Stomach (tissue), 9 donors: ENCODE measurements around the gene PLEKHO2. TPM values are rescaled to one million over a fixed set of nuclear protein-coding genes. Genes with fewer than 3 reads are reported as not detected.
A peak's percentile ranks its signal among the peaks of the same experiment; 100 is the strongest.

Experiments
- DNase-seq, 2 donors: peaks; one replicate each; pipeline versions ENCODE4 v3.0.0 to v3.0.0-alpha.2; 2013 to 2019
- H3K27ac ChIP-seq, 5 donors: fragments of 200-600 bp in 4 of 5; sonication (generic) in 4 of 5; one replicate each; pipeline ENCODE4 v1.5.1; 2013 to 2019; ENCODE audit warnings: mild to moderate bottlenecking in 1 of 5, moderate library complexity in 1 of 5
- H3K27me3 ChIP-seq, 3 donors: fragments of 200-600 bp; sonication (generic); one replicate each; pipeline ENCODE4 v1.5.1; 2017 to 2019; ENCODE audit warnings: mixed run types in 1 of 3
- H3K36me3 ChIP-seq, 4 donors: fragments of 200-600 bp; sonication (generic); 1 replicate in 3 of 4; 2 replicates in 1 of 4; pipeline ENCODE4 v1.5.1; 2016 to 2019
- H3K4me1 ChIP-seq, 4 donors: fragments of 200-600 bp; sonication (generic); one replicate each; pipeline ENCODE4 v1.5.1; 2016 to 2019
- H3K4me3 ChIP-seq, 4 donors: fragments of 200-600 bp; sonication (generic) in 3 of 4; one replicate each; pipeline ENCODE4 v1.5.1; 2016 to 2019; ENCODE audit warnings: mild to moderate bottlenecking in 1 of 4
- H3K9me3 ChIP-seq, 4 donors: fragments of 200-600 bp; sonication (generic); one replicate each; pipeline ENCODE4 v1.5.1; 2016 to 2019
- EP300 ChIP-seq: sonication (generic); formaldehyde crosslinking; IDR thresholded peaks from one replicate; pipeline ENCODE4 v1.6.1; 2017; ENCODE audit warnings: antibody characterized with exemption
- POLR2A ChIP-seq, 4 donors: fragments of 450-650 bp; IDR thresholded peaks; one replicate each; pipeline ENCODE4 v1.6.1; 2016; ENCODE audit warnings: antibody characterized with exemption in 4 of 4, control low read depth in 2 of 4, mild to moderate bottlenecking in 1 of 4, moderate library complexity in 1 of 4
- POLR2AphosphoS5 ChIP-seq, 3 donors: sonication (generic); formaldehyde crosslinking; IDR thresholded peaks; one replicate each; pipeline ENCODE4 v1.6.1; 2016; ENCODE audit warnings: antibody characterized with exemption in 3 of 3
- WGBS, 5 donors: extraction: QIAGEN DNeasy Blood & Tissue Kit in 3 of 5; methylation state at CpG; one replicate each; pipeline versions ENCODE4 v1.1.5 to v1.1.7; 2013 to 2018; 5-methylcytosine and 5-hydroxymethylcytosine counted together
- intact Hi-C: fragments of 100-400 bp; cut with DNase I; formaldehyde crosslinking; loops from one replicate; pipeline ENCODE4 v1.15.1; 2023; ENCODE audit warnings: low total_unique reads
- polyA plus RNA-seq, 3 donors: library from polyadenylated mRNA; stranded (reverse); fragments of 200-250 nt; gene quantifications; one replicate each; pipeline ENCODE4 v1.2.3, GENCODE V29; 2013
- total RNA-seq, 5 donors: library from RNA; depleted of rRNA; stranded (reverse); fragments of >200 nt; gene quantifications; one replicate each; pipeline versions ENCODE4 v1.1.0 to v1.2.3, GENCODE V29; 2014 to 2016
- TF ChIP-seq, protein P1 (sequence below), 7 experiments: fragments of 450-650 bp in 4 of 7; fragments of 200-600 bp in 3 of 7; sonication (generic) in 3 of 7; IDR thresholded peaks; one replicate each; pipeline ENCODE4 v1.5.1; 2016 to 2019; ENCODE audit warnings: antibody characterized with exemption in 7 of 7, control low read depth in 2 of 7, mild to moderate bottlenecking in 1 of 7
- donor health status: healthy with polysubstance abuse.
- donor health status: Bipolar disorder and iron deficiency.
- donor health status: healthy.

Gene PLEKHO2
- total and polyA plus RNA-seq, 8 donors: 7.5 to 25.4 (median 18.3) TPM

DNA sequence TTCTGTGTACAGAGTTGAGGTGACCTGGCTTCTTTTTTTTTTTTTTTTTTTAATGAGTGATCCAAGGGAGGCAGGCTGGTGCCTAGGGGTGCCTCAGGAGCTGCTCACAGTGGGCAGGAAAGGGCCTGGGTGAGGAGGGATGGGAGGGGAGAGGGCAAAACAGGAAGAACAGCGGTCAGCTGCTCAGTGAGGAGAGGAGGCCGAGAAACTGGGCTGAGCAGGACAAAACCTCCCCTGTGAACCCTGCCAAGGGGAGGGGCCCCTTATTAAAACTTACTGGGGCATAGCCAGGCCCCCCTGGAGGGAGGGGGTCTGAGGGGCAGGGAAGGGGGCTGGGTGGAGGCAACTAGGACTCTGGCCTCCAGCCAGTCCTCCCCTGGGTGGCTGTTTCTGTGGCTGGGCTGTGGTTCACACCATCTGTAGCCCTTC lies 3.5 kb downstream of the PLEKHO2 start:
- 18 to 50% (median 32%) methylated on average over 2 of the region's 2 CpGs for WGBS, 5 donors
- peak overlapping the region; percentile 77 to 96 (median 94) for H3K4me3 ChIP-seq
- TF ChIP-seq POLR2AphosphoS5 (IDR thresholded peaks at IDR 0.05) (no peak), POLR2A (IDR thresholded peaks at IDR 0.05) (no peak), EP300 (no peak)
- TF ChIP-seq, protein P1, sequence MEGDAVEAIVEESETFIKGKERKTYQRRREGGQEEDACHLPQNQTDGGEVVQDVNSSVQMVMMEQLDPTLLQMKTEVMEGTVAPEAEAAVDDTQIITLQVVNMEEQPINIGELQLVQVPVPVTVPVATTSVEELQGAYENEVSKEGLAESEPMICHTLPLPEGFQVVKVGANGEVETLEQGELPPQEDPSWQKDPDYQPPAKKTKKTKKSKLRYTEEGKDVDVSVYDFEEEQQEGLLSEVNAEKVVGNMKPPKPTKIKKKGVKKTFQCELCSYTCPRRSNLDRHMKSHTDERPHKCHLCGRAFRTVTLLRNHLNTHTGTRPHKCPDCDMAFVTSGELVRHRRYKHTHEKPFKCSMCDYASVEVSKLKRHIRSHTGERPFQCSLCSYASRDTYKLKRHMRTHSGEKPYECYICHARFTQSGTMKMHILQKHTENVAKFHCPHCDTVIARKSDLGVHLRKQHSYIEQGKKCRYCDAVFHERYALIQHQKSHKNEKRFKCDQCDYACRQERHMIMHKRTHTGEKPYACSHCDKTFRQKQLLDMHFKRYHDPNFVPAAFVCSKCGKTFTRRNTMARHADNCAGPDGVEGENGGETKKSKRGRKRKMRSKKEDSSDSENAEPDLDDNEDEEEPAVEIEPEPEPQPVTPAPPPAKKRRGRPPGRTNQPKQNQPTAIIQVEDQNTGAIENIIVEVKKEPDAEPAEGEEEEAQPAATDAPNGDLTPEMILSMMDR (IDR thresholded peaks at IDR 0.05): no peak

DNA sequence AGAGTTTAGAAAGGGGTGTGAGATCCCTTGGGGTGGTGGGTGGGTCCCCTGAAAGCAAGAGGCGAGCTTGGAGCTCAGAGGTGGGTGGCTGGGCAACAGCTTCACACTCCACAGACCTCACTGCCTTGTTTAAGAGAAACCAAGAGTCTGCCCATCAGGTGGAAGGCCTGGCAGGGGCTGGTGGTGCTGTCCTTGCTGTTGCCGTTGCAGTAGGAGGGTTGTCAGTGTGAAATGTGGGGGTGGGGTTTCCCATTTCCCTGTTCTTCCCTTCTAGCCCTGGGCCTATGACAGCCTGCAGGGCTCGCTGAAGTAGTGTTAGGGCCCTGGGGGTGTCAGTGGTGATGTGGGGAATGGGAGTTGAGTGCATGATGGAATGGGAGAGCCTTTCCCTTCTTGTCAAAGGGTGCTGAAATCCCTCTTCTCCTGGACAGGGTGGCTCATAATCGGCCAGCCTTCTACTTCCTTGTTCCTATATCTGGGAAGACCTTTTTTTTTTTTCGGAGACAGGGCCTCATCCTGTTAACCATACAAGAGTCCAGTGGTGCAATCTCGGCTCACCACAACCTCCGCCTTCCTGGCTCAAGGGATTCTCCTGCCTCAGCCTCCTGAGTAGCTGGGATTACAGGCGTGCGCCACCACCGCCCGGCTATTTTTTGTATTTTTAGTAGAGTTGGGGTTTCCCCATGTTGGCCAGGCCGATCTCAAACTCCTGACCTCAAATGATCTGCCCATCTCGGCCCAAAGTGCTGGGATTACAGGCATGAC lies 4.3 kb downstream of the PLEKHO2 start:
- H3K9me3 ChIP-seq: no peaks in the 10 kb centered on the region
- H3K4me1 ChIP-seq: peaks cover 34 to 87% (median 58%) of the 10 kb centered on the region in 4 donors
- TF ChIP-seq POLR2A (IDR thresholded peaks at IDR 0.05): no peak
- no peak for TF ChIP-seq EP300
- TF ChIP-seq, protein P1 (IDR thresholded peaks at IDR 0.05): no peak
- TF ChIP-seq POLR2AphosphoS5 (IDR thresholded peaks at IDR 0.05): no peak
- no peak for DNase-seq
- intact Hi-C loops: no loop called here
- 71 to 79% (median 77%) methylated on average over 13 of the region's 13 CpGs for WGBS, 5 donors
- no peaks in the 10 kb centered on the region for H3K27me3 ChIP-seq
- H3K4me3 ChIP-seq: peak overlapping the region in 3 of 4 donors; percentile 77 to 96 (median 93)
- H3K27ac ChIP-seq: peak overlapping the region in 4 of 5 donors; percentile 93 to 98 (median 96)
- H3K36me3 ChIP-seq: peaks cover 18 to 37% (median 26%) of the 10 kb centered on the region in 4 donors

More for the DNA sequence above, 3.5 kb downstream of the PLEKHO2 start:
- H3K36me3 ChIP-seq: peaks cover 17 to 33% (median 21%) of the 10 kb centered on the region in 4 donors
- peak in 1 of 2 donors; percentile 70 for DNase-seq
- H3K27me3 ChIP-seq: no peaks in the 10 kb centered on the region
- peak overlapping the region in 4 of 5 donors; percentile 93 to 98 (median 96) for H3K27ac ChIP-seq
- H3K4me1 ChIP-seq: peaks cover 27 to 86% (median 61%) of the 10 kb centered on the region in 4 donors
- no peaks in the 10 kb centered on the region for H3K9me3 ChIP-seq
- intact Hi-C loops: no loop called here

DNA sequence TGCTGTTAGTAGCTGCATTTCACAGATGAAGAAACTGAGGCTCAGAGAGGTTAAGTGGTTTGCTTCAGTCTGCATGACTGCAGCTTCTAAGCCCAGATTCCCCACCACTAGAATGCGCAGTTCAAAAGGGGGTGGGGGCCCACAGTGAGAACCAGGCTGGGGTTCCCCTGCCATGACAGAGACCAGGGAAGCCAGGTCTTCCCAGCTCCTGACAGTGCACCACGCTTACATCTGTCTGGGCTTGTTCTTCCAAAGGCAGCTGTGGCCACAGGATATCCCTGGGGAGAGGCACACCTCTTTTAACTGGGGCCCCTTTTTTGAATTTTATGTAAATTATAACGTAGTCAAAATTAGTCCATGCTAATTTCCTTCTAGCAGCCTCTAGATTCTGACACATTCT lies 5.3 kb downstream of the PLEKHO2 start:
- Histone ChIP-seq H3K4me3 (no peak overlapping the region), H3K4me1 (peaks cover 40 to 95% (median 66%) of the 10 kb centered on the region in 4 donors), H3K27me3 (no peaks in the 10 kb centered on the region), H3K27ac (peak overlapping the region in 3 of 5 donors; percentile 93 to 98 (median 95)), H3K36me3 (peaks cover 18 to 37% (median 26%) of the 10 kb centered on the region in 4 donors), H3K9me3 (no peaks in the 10 kb centered on the region)
- WGBS, 5 donors: 80 to 91% (median 80%) methylated on average over 3 of the region's 3 CpGs
- intact Hi-C loops: no loop called here
- TF ChIP-seq EP300: no peak
- TF ChIP-seq, protein P1 (IDR thresholded peaks at IDR 0.05): no peak
- TF ChIP-seq POLR2AphosphoS5 (IDR thresholded peaks at IDR 0.05): no peak
- DNase-seq: no peak

DNA sequence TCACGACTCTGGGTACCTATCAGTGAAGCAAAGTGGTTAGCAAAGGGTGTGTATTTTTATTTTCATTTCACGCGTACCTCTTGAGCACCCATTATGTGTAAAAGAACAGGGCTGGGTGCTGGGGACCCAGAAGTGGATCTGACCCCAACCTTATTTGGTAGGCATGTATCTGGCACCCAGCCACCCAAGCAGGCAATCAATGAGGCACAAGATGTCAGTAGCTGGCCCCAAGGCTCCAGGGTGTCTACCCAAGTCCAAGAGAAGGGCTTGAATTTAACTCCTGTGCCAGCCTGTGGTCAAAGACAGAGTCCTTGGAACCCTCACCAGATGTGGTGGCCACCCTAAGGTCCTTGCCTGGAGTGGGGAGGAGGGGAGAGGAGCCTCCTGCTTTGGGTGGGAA lies 5.7 kb downstream of the PLEKHO2 start:
- WGBS, 5 donors: 74 to 86% (median 77%) methylated on average over 3 of the region's 3 CpGs
- H3K9me3 ChIP-seq: no peaks in the 10 kb centered on the region
- no peak for TF ChIP-seq EP300
- TF ChIP-seq, protein P1 (IDR thresholded peaks at IDR 0.05): no peak
- no peak for TF ChIP-seq POLR2AphosphoS5 (IDR thresholded peaks at IDR 0.05)
- TF ChIP-seq POLR2A (IDR thresholded peaks at IDR 0.05): no peak
- no peak overlapping the region for H3K4me3 ChIP-seq
- H3K36me3 ChIP-seq: peaks cover 18 to 39% (median 26%) of the 10 kb centered on the region in 4 donors
- H3K4me1 ChIP-seq: peaks cover 43 to 99% (median 68%) of the 10 kb centered on the region in 4 donors
- H3K27me3 ChIP-seq: no peaks in the 10 kb centered on the region
- intact Hi-C loops: no loop called here
- DNase-seq: no peak
- peak overlapping the region in 4 of 5 donors; percentile 52 to 98 (median 94) for H3K27ac ChIP-seq
